ENCODE measurements around the gene VRK2.

The VRK2 gene

DNA sequence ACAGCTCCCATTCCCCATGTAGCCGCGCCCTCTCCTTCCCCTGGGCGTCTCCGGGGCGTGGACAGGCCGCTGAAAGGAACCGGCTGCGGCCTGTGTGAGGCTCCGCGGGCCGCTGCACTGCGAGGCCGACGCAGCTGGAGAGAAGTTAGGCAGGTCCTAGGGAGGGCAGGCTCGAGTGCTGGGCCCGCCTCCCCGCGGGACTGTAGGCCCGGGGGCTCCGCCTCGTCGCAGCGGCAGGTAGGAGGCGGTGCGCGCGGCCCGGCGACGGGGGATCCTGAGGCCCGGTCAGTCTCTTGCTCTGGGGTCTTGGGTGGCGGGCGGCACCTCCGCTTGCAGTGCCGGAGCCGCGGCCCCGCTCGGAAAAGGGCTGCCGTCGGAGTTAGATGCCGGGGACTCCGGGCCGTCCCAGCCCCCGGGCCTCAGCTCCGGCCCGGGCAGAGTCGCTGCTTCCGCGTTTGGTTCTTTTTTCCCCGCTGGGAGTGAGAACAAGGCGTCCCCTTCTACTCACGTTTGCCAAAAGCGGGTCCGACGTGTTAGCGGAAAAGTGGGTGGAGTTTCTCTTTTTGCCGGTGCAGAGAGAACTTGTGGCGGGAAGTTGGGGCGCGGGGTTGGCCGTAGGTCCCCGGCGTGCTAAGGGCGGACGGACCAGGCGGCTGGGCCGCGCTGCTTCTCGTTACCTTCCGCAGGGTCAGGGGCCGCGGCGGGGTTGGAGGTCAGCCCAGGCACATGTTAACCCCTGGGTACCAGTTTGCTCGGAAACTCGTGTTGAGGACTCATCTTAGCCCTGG is at the start of gene VRK2:
Gene VRK2 (plus strand): TSS at position 222 of the 788 bp plus-strand sequence. CDS start 2,026 bp downstream, outside the sequence.
- DNase-seq (ENCODE audit: low spot score) = peak; percentile 91
- TF ChIP-seq, protein P1, sequence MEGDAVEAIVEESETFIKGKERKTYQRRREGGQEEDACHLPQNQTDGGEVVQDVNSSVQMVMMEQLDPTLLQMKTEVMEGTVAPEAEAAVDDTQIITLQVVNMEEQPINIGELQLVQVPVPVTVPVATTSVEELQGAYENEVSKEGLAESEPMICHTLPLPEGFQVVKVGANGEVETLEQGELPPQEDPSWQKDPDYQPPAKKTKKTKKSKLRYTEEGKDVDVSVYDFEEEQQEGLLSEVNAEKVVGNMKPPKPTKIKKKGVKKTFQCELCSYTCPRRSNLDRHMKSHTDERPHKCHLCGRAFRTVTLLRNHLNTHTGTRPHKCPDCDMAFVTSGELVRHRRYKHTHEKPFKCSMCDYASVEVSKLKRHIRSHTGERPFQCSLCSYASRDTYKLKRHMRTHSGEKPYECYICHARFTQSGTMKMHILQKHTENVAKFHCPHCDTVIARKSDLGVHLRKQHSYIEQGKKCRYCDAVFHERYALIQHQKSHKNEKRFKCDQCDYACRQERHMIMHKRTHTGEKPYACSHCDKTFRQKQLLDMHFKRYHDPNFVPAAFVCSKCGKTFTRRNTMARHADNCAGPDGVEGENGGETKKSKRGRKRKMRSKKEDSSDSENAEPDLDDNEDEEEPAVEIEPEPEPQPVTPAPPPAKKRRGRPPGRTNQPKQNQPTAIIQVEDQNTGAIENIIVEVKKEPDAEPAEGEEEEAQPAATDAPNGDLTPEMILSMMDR (IDR thresholded peaks at IDR 0.05) = no peak
- peak within 1 kb of the TSS; percentile 82 to 96 for H3K27ac ChIP-seq
- peak within 1 kb of the TSS; percentile 80 for H3K4me3 ChIP-seq

GRCh38 chr2:58006256-58006951 is 40.2 kb upstream of the VRK2 start:
- Histone ChIP-seq H3K27ac (no peak overlapping the region), H3K4me3 (no peak overlapping the region)
- no peak for DNase-seq (ENCODE audit: low spot score)
- TF ChIP-seq, protein P1 (IDR thresholded peaks at IDR 0.05) = no peak

DNA sequence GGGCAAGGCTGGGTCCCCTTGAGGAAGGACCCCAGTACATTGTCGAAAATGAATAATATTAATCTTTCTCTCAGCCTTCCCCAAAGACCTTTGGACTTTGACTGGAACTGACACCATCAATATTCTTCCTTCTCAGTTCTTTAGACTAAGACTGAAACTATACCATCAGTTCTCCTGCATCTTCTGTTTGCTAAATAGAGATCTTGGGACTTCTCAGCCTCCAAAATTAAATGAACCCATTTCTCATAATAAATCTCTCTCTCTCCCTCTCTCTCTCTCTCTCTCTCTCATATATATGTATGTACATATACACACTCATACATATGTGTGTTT is 39.7 kb upstream of the VRK2 start:
- TF ChIP-seq, protein P1 (IDR thresholded peaks at IDR 0.05) = no peak
- DNase-seq (ENCODE audit: low spot score) = no peak
- no peak overlapping the region for H3K27ac ChIP-seq
- no peak overlapping the region for H3K4me3 ChIP-seq

DNA sequence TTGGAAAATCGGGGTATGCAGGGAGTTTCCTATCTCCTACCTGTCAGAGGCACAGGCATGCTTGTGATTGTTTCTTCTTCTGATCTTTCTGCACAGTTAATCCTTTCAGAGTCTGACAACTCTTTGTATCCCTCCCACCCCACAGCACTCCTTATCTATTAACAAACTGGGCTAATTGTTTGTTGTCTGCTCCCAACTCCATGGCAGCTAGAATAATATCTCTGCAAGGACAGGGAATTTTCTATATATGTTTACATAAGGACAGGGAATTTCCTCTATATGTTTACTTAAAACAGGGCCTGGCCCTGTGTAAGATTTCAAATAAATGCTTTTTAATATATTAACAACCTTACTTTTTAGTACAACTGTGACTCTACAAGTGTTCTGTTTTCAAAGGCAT is 36.0 kb upstream of the VRK2 start:
- no peak overlapping the region for H3K4me3 ChIP-seq
- TF ChIP-seq, protein P1 (IDR thresholded peaks at IDR 0.05) = no peak
- no peak overlapping the region for H3K27ac ChIP-seq
- no peak for DNase-seq (ENCODE audit: low spot score)

- Histone ChIP-seq H3K4me3 (no peak overlapping the region), H3K27ac (no peak overlapping the region)
- TF ChIP-seq, protein P1 (IDR thresholded peaks at IDR 0.05) = no peak
- no peak for DNase-seq (ENCODE audit: low spot score)
Measured at GRCh38 chr2:58019229-58019628, 27.4 kb upstream of the VRK2 start.

GRCh38 chr2:58025150-58025933 is 21.3 kb upstream of the VRK2 start:
- DNase-seq (ENCODE audit: low spot score) = no peak
- no peak overlapping the region for H3K27ac ChIP-seq
- no peak overlapping the region for H3K4me3 ChIP-seq
- TF ChIP-seq, protein P1 (IDR thresholded peaks at IDR 0.05) = no peak
